Activated CD4-positive, alpha-beta T cell treated with anti-CD3 and anti-CD28 coated beads, Interleukin-2, Interleukin-6, amounts not matched to agents 100 ng/mL and 50 ng/mL, durations not matched to agents 16 hours and 8 hours (primary cell): ENCODE data around the gene PDLIM4.

Source experiments
- DNase-seq: peaks from one replicate; pipeline ENCODE4 v3.0.0-alpha.2; 2020

The PDLIM4 gene

GRCh38 chr5:132254321-132254977 lies 3.0 kb upstream of the PDLIM4 start:
- no peak for DNase-seq

- no peak for DNase-seq
These were observed 1.3 kb upstream of the PDLIM4 start for GRCh38 chr5:132256086-132256782.

- DNase-seq, result no peak
These were observed 739 bp upstream of the PDLIM4 start for GRCh38 chr5:132256783-132257130.

DNA sequence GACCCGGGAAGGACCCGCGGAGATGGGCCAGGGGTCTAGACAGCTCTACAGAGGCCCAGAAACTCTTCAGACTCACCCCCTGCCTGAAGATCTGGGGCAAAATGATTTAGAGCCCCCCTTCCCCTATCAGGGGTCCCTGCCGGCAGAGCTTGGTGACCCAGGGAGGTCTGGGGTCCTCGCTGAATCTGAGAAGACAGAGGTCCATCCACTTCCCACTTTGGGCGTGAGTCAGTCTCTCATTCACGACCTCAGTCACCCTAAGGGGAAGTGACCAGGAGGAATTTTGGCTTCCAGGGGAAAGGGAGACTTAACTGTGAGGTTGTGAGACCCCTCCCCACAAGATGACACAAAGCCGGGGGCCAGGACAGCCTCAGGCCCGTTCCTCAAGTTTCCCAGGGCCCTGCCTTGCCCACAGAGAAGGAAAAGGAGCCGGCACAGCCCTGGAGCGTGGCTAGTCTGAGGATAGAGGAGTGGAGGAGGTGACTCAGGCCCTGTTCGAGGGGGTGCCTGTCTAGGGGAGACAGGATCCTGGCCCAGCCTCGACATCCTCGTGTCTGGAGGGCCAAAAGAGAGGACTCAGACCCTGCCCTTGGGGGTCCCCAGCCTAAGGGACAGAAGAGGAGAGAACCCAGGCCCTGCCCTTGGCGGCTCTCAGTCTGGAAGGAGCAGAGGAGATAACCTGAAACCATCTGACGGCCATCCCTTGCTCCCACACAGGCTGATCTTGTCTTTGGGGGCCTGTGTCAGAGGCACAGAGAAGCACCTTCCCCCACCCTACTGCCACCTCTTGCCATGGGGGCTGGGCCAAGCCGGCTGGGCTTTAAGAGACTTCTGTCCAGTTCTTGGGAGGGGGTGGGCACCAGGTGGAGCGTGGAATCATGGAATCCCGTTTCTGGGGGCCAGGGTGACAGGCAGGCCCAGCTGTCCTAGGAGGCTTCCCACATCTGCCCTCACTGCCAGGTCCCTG lies 889 bp downstream of the PDLIM4 start:
- DNase-seq, result no peak

- no peak for DNase-seq
These were observed 1.8 kb downstream of the PDLIM4 start for GRCh38 chr5:132259069-132259851.

GRCh38 chr5:132260051-132260450 lies 2.6 kb downstream of the PDLIM4 start:
- no peak for DNase-seq

GRCh38 chr5:132260714-132261551 lies 3.4 kb downstream of the PDLIM4 start:
- DNase-seq, result no peak

- DNase-seq, result no peak
These were observed 4.7 kb downstream of the PDLIM4 start for GRCh38 chr5:132261881-132262845.

- no peak for DNase-seq
These were observed 5.5 kb downstream of the PDLIM4 start for GRCh38 chr5:132262882-132263547.

GRCh38 chr5:132263548-132264261 lies 6.2 kb downstream of the PDLIM4 start:
- no peak for DNase-seq

- no peak for DNase-seq
These were observed 7.2 kb downstream of the PDLIM4 start for GRCh38 chr5:132264546-132265335.

DNA sequence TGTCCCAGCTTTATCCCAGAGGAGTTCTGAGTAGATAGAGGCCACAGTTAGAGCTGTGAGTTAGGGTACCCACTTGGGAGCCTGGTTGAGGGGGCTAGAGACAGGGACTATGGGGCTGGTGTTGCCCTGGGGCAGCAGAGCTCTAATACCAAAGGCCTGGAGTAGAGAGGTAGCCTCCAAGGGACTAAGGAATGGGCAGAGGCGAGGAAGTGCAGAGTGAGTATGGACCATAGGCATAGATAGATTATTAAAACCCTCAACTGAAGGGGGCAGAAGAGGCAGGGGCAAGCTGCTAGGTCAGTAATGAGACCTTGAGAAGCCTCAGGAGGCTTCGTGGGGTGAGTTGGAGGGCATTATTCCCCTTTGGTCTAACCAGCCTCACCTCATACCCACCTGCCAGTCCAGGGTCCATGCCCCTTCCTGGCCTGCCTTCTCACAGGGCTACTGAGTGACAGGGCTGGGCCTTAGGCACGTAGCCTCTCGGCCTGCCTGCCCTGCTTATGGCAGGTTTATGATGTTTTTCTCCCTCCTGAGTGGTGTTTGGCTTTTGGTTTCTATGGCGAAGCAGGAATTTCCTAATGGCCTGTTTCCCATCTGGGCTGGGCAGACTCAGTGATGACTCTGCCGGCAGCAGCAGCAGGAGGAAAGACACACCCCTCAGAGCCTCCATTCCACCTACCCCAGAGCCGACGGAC lies 8.0 kb downstream of the PDLIM4 start:
- no peak for DNase-seq

DNA sequence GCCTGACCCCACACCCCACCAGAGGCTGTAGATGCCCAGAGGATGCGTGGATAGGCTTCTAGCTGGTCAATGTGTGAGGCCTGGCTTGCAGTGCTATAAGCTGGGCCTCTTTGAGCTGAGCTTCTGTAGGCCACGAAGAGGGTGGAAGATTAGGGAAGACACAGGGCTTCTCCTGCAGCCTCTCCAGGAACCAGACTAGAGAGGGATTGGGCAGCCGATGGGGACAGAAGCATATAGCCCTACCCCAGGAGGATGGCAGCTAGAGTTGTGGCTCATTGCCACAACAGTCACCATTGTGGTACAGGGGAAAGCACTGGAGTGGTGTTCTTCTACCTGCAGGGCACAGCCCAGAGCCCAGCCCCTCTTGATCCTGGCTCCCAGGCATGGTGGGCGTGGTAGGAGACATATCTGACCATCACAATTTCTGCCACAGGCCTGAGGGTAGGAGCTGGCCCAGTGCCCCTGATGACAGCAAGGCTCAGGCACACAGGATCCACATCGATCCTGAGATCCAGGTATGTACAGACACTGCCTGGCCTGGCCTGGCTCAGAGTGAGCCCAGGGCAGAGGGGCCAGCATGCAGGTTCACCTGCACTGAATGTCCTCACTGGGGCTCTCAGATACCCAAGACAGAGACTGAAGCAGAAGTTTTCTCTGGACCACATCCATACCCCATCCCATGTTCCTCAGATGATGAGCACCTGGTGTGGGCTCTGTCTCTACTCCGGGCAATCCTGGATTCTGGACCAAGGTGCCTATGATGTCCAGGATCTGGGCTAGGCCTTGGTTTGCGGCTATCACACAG lies 8.7 kb downstream of the PDLIM4 start:
- DNase-seq, result no peak

DNA sequence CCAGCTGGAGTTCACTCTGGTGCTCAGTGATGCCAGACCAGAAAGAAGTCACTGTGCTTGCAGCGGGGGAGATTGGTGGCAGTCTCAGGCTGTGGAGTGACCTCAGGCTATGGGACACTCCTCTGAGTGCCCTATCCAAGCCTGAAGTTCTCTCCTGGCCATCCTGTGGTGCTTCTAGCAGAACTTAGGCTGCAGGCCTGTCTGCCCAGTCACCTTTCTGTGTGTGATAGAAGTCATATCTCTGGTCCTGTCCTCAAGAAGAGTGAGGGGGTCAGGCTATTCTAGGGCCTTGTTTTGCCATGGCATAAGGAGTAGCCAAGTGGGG lies 9.3 kb downstream of the PDLIM4 start:
- DNase-seq, result no peak

GRCh38 chr5:132267166-132267739 lies 9.8 kb downstream of the PDLIM4 start:
- DNase-seq, result no peak

- DNase-seq, result no peak
These were observed 10.7 kb downstream of the PDLIM4 start for GRCh38 chr5:132267931-132268768.
